Activated CD4-positive, alpha-beta T cell treated with anti-CD3 and anti-CD28 coated beads, Interleukin-2, amount 50 U/mL, for 24 hours (primary cell): Measurements from ENCODE around the gene MPND.
A peak's percentile ranks its signal among the peaks of the same experiment; 100 is the strongest.

ENCODE experiments used
- DNase-seq, 2 donors: peaks; one replicate each; pipeline ENCODE4 v3.0.0-alpha.2; 2020; ENCODE audit warnings: low read depth in 1 of 2, low spot score in 1 of 2

Gene MPND

GRCh38 chr19:4319067-4319718, 24.2 kb upstream of the MPND start:
- DNase-seq: no peak

- no peak for DNase-seq
Observed at GRCh38 chr19:4320419-4320818, 22.9 kb upstream of the MPND start.

- DNase-seq: no peak
Observed at GRCh38 chr19:4322942-4323665, 20.3 kb upstream of the MPND start.

GRCh38 chr19:4323692-4324091, 19.7 kb upstream of the MPND start:
- no peak for DNase-seq

- DNase-seq: no peak
Observed at GRCh38 chr19:4324228-4324627, 19.1 kb upstream of the MPND start.

- DNase-seq: no peak
Observed at GRCh38 chr19:4326215-4326836, 17.0 kb upstream of the MPND start.

GRCh38 chr19:4326837-4327251, 16.5 kb upstream of the MPND start:
- no peak for DNase-seq

GRCh38 chr19:4327252-4327876, 16.0 kb upstream of the MPND start:
- peak; percentile 21 to 71 for DNase-seq

GRCh38 chr19:4327877-4328242, 15.5 kb upstream of the MPND start:
- peak in 1 of 2 donors; percentile 8 for DNase-seq

- DNase-seq: peak; percentile 94 to 99
Observed at GRCh38 chr19:4328243-4328990, 14.9 kb upstream of the MPND start.

- peak in 1 of 2 donors; percentile 34 for DNase-seq
Observed at GRCh38 chr19:4328991-4329681, 14.2 kb upstream of the MPND start.

GRCh38 chr19:4329858-4330257, 13.5 kb upstream of the MPND start:
- DNase-seq: no peak

GRCh38 chr19:4334929-4335570, 8.3 kb upstream of the MPND start:
- no peak for DNase-seq

- no peak for DNase-seq
Observed at GRCh38 chr19:4337906-4338440, 5.4 kb upstream of the MPND start.

- peak in 1 of 2 donors; percentile 17 for DNase-seq
Observed at GRCh38 chr19:4338441-4339355, 4.7 kb upstream of the MPND start, which contains the start of gene STAP2. STAP2 (minus strand) TSS chr19:4338827; CDS start chr19:4338753, 74 bp downstream.

GRCh38 chr19:4342314-4342614, 1.1 kb upstream of the MPND start:
- no peak for DNase-seq

- DNase-seq: peak; percentile 72 to 94
Observed at GRCh38 chr19:4342615-4343369, 570 bp upstream of the MPND start.

- no peak for DNase-seq
Observed at GRCh38 chr19:4345342-4346019, 2.1 kb downstream of the MPND start.
